Inflammatory macrophage (primary cell): ENCODE data around the gene SPN.
A peak's percentile ranks its signal among the peaks of the same experiment; 100 is the strongest.
"Not testable (repeated sequence)": the region's sequence is repeated elsewhere in the genome, so short reads cannot be mapped to it uniquely, and the experiment has no call there.

Source experiments
- DNase-seq, 2 donors: peaks; one replicate each; pipeline ENCODE4 v3.0.0-alpha.2; 2020 to 2022

Gene SPN

DNA sequence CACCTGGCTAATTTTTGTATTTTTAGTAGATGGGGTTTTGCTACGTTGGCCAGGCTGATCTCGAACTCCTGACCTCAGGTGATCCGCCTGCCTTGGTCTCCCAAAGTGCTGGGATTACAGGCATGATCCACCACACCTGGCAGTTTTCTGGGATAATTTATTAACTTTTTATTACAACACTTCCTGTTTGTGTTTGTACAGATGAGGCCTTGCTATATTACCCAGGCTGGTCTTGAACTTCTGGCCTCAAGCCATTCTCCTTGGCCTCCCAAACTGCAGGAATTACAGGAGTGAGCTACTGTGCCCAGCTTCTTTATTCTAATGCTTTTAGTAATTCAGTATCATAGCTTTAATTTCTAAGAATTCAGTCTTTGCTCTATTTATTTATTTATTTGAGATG is 16.1 kb upstream of the SPN start:
- no peak for DNase-seq

DNA sequence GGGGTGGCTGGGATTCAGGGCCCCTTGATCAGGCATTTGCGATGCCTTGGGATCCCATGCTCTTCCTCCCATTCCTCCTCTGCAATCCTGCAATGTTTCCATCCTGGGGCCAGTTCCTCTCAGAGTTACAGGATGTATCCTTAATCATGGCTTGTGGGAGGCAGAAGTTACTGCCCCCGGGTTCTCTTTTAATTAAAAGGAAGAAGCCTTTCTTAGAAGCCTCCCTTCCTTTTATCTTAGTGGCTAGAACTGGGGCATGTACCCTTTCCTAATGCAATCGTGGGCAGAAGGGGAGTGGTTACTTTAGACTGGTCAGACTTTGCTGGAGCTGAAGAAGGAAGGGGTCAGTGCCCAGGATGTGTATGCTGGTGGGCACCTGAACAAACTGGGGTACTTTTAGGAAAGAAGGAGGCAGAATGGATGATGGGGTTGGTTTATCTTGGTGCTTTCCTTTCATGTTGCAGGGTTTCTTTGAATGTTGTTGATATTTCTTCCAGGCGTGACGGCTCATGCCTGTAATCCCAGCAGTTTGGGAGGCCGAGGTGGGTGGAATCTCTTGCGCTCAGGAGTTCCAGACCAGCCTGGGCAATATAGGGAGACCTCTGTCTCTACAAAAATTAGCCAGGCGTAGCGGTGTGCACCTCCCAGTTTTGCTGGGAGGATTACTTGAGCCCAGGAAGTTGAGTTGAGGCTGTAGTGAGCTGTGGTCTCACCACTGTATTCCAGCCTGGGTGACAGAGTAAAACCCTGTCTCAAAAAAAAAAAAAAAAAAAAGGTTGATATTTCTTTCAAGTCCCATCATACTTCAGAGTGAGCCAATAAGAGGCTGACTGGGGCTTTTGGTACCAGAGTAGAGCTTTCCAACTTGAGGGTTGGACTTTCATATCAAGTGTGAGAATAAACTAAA is 13.2 kb upstream of the SPN start:
- DNase-seq = peak; percentile 92

DNA sequence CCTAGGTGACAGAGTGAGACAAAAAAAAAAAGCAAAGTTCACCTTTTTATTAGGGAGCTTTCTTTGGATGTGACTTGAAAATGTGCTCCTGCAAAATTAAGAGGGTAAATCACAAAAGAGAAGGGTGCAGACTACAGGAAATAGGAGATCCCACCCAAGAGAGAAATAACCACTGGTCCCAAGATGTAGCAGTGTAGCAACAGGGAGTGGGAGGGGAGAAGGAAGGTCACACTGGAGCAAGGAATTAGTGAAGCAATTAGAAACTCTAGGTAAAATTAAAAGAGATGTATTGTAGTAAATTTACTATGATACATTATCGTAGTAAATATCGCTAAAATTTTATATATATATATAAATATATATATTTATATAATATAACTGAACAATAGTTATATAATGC is 12.3 kb upstream of the SPN start:
- peak; percentile 50 to 72 for DNase-seq

DNA sequence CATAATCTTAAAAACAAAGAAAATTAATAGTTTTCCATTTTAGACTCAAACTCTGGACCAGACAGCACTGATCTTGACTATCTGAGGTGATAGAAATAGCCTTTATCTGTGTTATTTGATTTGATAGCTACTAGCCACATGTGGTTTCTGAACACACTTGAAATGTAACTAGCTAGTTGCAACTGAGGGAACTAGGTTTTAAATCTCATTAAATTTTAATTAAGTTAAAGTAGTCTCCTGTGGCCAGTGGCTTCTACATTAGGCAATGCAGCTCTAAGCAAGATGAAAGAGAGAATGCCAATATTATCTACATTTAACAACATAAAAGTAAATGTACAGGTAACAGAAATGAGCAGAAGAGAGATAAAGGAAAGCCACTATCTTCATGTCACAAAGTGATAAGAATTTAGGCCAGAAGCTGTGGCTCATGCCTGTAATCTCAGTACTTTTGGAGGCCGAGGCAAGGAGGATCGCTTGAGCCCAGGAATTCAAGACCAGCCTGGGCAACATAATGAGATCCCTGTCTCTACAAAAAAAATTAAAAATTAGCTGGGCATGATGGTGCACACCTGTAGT is 11.2 kb upstream of the SPN start:
- no peak for DNase-seq

GRCh38 chr16:29653471-29653870 is 9.6 kb upstream of the SPN start:
- DNase-seq = peak; percentile 76 to 88

GRCh38 chr16:29653890-29654289 is 9.2 kb upstream of the SPN start:
- not testable (repeated sequence) for DNase-seq

DNA sequence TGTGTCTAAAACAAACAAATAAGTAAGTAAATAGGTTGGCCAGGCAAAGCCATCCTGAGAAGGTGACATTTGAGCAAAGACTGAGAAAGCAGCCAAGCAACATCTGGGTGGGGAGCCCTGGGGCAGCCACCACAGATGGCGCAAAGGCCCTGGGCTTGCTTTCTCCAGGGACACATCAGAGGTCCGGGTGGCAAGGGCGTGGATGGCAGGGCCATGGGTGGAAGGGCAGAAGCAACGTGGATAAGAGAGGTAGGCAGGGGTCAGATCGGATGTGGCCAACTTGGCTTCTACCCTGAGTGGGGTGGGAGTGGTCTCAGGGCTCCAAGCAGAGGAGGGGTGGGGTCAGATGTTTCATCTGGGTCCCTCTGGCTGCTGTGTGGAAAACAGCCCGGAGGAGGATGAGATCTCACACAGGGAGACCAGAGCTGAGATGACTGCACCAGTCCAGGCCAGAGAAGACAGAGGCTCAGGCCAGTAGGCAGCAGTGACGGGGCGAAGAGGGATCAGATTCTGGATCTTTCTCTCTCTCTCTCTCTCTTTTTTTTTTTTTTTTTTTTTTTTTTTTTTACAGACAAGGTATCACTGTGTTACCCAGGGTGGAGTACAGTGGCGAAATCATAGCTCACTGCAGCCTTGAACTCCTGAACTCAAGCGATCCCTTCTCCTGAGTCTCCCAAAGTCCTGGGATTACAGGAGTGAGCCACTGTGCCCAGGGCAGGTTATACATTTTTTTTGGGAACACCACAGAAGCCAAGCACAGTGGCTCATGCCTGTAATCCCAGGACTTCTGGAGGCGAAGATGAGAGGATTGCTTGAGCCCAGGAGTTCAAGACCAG is 6.1 kb upstream of the SPN start:
- DNase-seq = no peak

- DNase-seq = no peak
These were observed 4.3 kb upstream of the SPN start for GRCh38 chr16:29658705-29659104.

DNA sequence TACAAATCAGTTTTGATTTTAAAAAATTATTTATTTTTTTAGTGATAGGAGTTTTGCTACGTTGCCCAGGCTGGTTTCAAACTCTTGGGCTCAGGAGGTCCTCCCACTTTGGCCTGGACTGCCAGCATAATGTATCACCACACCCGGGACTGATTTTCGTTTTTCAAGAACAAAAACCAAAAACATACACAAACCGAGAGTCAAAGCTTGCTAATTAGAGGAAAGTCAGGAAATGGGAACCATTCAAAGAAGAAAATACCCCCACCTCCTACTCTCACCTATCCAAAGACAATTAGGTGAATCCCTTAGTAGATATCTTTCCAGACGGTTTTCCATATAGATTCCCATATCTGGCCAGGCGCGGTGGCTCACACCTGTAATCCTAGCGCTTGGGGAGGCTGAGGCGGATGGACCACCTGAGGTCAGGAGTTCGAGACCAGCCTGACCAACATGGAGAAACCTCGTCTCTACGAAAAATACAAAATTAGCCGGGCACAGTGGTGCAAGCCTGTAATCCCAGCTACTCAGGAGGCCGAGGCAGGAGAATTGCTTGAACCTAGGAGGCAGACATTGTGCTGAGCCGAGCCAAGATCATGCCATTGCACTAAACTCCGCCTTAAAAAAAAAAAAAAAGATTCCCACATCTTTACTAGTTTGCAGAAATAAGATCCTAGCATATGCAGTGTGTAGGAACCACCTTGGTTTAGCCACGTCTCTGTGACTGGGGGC is 883 bp upstream of the SPN start:
- no peak for DNase-seq

- peak; percentile 59 to 88 for DNase-seq
These were observed 375 bp upstream of the SPN start for GRCh38 chr16:29662729-29663015.

DNA sequence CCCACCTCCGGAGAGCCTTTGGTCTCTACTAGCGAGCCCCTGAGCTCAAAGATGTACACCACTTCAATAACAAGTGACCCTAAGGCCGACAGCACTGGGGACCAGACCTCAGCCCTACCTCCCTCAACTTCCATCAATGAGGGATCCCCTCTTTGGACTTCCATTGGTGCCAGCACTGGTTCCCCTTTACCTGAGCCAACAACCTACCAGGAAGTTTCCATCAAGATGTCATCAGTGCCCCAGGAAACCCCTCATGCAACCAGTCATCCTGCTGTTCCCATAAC is 702 bp downstream of the SPN start:
- DNase-seq = no peak

DNA sequence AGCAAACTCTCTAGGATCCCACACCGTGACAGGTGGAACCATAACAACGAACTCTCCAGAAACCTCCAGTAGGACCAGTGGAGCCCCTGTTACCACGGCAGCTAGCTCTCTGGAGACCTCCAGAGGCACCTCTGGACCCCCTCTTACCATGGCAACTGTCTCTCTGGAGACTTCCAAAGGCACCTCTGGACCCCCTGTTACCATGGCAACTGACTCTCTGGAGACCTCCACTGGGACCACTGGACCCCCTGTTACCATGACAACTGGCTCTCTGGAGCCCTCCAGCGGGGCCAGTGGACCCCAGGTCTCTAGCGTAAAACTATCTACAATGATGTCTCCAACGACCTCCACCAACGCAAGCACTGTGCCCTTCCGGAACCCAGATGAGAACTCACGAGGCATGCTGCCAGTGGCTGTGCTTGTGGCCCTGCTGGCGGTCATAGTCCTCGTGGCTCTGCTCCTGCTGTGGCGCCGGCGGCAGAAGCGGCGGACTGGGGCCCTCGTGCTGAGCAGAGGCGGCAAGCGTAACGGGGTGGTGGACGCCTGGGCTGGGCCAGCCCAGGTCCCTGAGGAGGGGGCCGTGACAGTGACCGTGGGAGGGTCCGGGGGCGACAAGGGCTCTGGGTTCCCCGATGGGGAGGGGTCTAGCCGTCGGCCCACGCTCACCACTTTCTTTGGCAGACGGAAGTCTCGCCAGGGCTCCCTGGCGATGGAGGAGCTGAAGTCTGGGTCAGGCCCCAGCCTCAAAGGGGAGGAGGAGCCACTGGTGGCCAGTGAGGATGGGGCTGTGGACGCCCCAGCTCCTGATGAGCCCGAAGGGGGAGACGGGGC is 1.3 kb downstream of the SPN start:
- peak; percentile 68 to 80 for DNase-seq

DNA sequence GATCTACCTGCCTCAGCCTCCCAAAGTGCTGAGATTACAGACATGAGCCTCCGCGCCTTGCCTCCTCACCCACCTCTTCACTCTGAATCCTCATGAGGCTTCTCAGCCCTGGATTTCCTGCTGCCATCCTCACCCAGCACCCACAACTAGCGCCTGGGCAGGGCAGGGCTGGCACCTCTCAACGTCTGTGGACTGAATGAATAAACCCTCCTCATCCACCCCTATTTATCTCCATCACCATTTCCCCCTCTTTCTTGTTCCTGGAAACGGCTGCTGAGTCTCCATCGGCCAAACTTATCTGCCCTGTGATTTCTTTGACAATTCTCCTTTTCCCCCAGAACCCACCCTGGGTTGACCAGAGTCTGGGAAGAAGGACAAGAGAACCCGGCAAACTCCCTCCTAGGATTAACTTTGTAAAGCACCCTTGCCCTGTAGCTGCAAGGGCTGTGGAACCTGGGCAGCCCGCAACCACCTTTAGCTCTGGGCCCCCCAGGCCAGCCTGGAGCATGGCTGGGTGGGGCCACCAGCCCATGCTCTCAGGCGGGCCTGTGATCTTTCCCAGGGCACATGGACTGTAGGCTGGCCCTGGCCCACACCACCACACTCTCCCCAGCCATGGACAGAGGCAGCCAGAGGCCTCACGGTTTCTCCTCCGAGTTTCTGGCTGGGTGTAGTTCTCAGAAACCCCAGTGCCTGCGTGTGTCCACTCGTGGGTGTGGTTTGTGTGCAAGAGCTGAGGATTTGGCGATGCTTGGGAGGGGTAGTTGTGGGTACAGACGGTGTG is 2.4 kb downstream of the SPN start:
- DNase-seq = peak in 1 of 2 donors; percentile 45

- peak; percentile 61 to 72 for DNase-seq
These were observed 4.2 kb downstream of the SPN start for GRCh38 chr16:29667322-29667610.

DNA sequence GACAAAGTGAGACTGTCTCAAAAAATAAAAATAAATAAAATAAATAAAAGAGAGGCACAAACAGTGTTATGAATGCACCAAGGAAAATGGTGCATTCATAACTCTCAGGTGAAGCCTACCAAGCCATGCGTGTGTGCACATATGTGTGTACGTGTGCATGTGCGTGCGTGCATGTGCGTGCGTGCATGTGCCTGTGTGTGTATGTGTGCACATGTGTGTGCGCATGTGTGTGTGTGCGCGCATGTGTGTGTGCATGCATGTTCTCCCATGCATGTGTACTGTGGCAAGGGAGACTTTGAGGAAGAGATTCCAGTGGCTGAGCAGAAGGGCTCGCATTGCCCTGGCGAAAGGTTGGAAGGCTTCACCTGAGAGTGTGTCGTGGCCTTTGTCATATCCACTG is 4.7 kb downstream of the SPN start:
- no peak for DNase-seq

DNA sequence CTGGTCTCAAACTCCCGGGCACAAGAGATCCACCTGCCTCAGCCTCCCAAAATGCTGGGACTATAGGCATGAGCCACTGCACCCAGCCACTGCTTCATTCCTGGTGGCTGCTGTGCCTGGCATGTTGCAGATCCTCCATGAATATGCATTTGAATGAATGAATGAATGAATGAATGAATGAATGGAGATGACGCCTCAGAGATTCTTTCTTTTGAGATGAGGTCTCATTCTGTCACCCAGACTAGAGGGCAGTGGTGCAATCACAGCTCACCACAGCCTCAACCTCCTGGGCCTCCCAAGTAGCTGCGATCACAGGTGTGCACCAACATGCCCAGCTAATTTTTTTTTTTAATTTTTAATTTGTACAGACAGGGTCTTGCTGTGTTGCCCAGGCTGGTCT is 5.2 kb downstream of the SPN start:
- no peak for DNase-seq

DNA sequence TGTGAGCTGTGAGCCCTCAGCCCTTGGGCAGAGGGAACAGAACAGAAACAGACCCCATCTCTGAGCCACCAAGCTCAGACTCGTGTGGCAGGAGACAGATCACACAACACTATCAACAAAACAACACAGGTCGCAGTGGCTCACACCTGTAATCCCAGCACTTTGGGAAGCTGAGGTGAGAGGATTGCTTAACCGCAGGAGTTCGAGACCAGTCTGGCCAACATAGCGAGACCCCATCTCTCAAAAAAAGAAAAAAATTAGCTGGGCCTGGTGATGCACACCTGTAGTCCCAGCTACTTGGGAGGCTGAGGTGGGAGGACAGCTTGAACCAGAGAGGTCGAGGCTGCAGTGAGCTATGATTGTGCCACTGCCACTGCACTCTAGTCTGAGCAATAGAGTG is 10.5 kb downstream of the SPN start:
- no peak for DNase-seq

DNA sequence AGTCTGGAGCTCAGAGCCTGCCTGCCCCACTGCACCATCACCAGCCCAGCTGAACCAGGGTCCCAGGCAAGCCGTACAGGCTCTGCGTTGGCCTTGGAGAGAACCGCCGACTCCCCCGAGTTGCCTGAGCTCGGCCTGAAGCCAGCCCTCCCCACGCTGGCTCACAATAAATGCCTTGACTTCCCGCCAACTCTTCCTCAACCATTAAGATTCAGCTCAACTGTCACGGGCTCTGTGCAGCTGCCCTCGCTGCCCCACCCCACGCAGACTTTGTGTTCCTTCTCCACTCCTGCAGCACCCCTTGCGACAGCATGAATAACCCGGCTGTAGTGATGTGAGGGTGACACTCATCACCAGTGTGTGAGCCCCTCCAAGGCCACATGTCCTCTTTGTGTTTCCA is 11.1 kb downstream of the SPN start:
- peak; percentile 86 to 94 for DNase-seq

- peak; percentile 66 to 68 for DNase-seq
These were observed 13.0 kb downstream of the SPN start for GRCh38 chr16:29675811-29676643.

- peak; percentile 67 to 76 for DNase-seq
These were observed 14.1 kb downstream of the SPN start for GRCh38 chr16:29676989-29677785.
